Measurements from ENCODE around the gene IQCE.

IQCE gene

DNA sequence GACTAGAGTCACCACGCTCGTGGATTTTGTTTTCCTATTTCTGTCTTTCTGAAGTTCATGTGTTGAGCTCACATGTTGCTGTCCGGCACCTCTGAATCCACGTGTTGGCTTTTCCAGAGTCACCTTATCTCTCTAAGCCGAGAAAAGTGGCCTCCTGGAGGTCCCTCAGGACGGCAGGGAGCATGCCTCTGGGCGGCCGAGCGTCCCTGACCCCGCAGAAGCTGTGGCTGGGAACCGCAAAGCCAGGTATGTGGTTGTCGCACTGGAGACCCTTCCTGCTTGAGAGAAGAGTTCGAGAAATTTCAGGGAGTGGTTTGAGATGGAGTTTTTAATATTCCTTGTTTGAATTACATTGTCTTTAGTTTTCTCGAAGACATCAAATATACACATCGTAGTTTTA, 12.6 kb downstream of the IQCE start:
- H3K4me3 ChIP-seq (ENCODE audit: low read depth, low read length), result no peak overlapping the region

DNA sequence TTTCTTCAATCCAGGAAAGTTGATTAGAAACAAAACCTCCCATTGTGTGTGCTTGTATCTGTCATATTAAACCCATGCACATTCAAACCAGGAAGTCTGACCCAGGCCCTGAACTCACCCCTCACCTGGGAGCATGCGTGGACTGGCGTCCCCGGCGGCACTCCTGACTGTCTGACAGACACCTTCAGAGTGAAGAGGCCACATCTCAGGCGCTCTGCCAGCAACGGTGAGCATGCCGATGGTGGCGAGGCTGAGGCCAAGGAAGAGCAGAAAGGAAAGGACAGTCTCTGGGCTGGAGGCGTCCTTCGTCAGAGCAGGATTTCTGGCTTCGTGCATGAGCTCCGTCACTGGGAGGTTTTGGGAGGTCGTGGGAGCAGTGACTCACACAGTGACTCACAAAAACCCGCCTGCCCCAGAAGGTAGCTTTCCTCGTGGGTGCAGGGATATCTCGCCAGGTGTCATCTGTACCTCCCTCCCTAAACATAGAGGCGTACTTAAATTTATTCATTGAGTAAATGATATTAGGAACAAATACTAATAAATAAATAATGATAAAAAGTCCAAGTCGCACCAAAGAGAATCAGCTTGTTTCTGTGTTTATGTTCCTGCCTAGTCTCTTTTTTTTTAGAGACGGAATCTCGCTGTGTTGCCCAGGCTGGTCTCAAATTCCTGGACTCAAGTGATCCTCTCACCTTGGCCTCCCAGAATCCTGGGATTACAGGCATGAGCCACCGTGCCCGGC, 13.5 kb downstream of the IQCE start:
- no peak overlapping the region for H3K4me3 ChIP-seq (ENCODE audit: low read depth, low read length)
- TF ChIP-seq, protein P1, sequence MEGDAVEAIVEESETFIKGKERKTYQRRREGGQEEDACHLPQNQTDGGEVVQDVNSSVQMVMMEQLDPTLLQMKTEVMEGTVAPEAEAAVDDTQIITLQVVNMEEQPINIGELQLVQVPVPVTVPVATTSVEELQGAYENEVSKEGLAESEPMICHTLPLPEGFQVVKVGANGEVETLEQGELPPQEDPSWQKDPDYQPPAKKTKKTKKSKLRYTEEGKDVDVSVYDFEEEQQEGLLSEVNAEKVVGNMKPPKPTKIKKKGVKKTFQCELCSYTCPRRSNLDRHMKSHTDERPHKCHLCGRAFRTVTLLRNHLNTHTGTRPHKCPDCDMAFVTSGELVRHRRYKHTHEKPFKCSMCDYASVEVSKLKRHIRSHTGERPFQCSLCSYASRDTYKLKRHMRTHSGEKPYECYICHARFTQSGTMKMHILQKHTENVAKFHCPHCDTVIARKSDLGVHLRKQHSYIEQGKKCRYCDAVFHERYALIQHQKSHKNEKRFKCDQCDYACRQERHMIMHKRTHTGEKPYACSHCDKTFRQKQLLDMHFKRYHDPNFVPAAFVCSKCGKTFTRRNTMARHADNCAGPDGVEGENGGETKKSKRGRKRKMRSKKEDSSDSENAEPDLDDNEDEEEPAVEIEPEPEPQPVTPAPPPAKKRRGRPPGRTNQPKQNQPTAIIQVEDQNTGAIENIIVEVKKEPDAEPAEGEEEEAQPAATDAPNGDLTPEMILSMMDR (IDR thresholded peaks at IDR 0.05; ENCODE audit: low read depth, low read length), result no peak

More for the DNA sequence above, 12.6 kb downstream of the IQCE start:
- TF ChIP-seq, protein P1 (IDR thresholded peaks at IDR 0.05; ENCODE audit: low read depth, low read length), result no peak

DNA sequence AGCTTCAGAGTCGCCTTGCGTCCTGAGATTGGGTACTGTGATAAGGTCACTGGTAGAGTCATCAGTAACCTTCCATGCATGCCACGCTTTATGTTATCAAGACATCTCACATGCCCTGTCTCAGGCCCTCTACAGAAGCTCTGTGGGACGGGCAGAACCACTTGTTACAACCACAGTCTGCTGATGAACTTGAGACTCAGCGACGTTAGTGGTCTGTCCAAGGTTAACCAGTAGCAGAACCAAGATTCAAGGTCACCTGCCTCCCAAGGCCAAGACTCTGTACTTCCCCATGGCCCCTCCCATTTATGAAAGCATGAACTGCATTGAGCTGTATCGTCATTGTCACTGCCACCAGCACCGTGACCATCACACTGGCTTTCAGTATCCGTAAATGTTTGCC, 15.0 kb downstream of the IQCE start:
- TF ChIP-seq, protein P1 (IDR thresholded peaks at IDR 0.05; ENCODE audit: low read depth, low read length), result no peak
- no peak overlapping the region for H3K4me3 ChIP-seq (ENCODE audit: low read depth, low read length)

DNA sequence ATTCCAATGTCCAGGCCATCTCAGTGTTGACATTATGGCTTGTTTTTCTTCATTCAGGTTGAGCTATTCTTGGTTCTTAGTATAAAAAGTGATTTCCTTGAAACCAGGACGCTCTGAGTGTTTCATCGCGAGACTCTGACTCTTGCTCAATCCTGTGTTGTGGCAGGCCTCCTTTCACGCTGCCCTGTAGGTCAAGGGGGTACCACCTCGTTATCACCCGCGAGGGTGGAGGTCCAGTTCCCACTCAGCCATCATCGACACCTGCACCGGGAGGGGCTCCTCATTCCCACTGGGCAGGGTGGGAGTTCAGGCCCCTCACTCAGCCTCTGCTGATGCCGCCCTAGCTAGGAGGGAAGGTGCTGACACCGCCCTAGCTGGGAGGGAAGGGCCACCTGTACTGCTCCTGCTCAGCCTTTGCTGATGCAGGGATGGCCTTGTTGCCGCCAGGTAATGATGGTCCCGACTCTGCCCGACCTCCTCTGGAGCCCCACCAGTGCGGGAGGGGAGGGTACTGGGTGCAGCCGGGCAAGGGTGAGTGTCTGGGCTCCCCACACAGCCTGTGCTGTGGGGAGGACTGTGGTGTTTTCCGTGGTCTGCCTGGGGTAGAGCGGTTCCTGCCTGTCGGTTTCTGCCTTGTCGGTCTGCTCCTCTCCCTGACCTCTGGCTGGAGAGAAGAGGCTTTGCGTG, 16.4 kb downstream of the IQCE start:
- TF ChIP-seq, protein P1 (IDR thresholded peaks at IDR 0.05; ENCODE audit: low read depth, low read length), result no peak
- no peak overlapping the region for H3K4me3 ChIP-seq (ENCODE audit: low read depth, low read length)

DNA sequence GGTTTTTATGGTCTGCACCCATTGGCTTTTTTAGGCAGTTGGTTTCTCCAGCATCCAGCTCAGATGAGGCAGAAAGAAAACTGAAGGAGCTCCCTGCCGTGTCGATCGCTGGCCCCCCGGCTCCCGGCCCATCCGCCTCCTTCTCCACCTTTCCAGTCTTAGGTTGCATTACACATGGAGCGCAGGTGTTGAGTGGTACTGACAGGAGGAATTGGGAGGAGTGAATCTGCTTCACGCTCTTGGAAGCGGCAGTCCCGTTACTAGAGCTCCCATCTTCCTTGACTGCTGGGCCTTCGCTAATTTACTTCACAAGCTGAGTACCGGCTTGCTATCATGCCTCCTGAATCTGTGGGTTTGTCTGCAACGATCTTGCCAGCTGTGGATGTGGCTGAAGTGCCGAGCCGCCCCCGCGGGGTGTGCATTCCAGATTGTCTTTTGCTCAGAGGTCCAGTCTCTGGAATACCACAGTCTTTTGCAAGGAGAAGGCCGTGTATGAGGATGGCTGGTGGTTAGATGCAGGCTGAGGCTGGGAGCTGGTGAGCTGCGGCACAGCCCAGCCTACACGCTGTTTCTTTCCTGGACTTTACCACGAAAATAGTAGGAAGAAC, 17.1 kb downstream of the IQCE start:
- TF ChIP-seq, protein P1 (IDR thresholded peaks at IDR 0.05; ENCODE audit: low read depth, low read length), result no peak
- H3K4me3 ChIP-seq (ENCODE audit: low read depth, low read length), result no peak overlapping the region

DNA sequence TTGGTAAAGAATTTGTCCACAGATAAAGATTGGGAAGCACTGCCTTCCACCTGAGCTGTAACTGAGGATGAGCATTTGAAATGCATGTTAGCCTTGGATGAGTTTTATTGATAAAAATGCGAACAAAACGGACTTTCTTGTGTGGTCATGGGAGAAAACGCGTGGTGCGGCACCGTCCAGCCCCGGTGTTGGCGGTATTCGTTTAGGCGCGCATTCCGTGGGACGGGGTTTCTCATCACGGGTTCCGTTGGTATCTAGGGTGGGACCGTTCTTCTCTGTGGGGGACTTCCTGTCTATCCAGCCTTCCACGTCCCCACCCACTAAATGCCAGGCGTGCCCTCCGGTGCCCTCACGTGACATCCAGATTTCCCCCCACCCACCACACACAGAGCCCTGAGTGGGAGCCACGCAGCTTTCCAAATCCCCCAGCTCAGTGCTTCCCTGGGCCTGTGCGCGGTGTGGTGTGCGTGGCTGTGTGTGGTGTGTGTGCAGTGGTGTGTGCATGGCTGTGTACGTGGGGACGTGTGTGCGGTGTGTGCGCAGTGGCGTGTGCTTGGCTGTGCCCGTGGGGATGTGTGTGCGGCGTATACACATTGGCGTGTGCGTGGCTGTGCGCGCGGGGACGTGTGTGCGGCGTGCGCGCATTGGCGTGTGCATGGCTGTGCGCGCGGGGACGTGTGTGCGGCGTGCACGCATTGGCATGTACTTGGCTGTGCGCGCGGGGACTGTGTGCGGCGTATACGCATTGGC, 18.1 kb downstream of the IQCE start:
- H3K4me3 ChIP-seq (ENCODE audit: low read depth, low read length), result no peak overlapping the region

More for the DNA sequence above, 18.1 kb downstream of the IQCE start:
- TF ChIP-seq, protein P1 (IDR thresholded peaks at IDR 0.05; ENCODE audit: low read depth, low read length), result no peak

Measured in WI38 (cell line).